ENCODE results near the gene LRRC39.

GRCh38 chr1:100115524-100115923 lies 62.5 kb downstream of the LRRC39 start:
- TF ChIP-seq POLR2A (IDR thresholded peaks at IDR 0.05) = no peak
- TF ChIP-seq, protein P1, sequence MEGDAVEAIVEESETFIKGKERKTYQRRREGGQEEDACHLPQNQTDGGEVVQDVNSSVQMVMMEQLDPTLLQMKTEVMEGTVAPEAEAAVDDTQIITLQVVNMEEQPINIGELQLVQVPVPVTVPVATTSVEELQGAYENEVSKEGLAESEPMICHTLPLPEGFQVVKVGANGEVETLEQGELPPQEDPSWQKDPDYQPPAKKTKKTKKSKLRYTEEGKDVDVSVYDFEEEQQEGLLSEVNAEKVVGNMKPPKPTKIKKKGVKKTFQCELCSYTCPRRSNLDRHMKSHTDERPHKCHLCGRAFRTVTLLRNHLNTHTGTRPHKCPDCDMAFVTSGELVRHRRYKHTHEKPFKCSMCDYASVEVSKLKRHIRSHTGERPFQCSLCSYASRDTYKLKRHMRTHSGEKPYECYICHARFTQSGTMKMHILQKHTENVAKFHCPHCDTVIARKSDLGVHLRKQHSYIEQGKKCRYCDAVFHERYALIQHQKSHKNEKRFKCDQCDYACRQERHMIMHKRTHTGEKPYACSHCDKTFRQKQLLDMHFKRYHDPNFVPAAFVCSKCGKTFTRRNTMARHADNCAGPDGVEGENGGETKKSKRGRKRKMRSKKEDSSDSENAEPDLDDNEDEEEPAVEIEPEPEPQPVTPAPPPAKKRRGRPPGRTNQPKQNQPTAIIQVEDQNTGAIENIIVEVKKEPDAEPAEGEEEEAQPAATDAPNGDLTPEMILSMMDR (IDR thresholded peaks at IDR 0.05) = no peak
